Lung (tissue), 13 donors: ENCODE results near the gene FDXACB1. TPM values are rescaled to one million over a fixed set of nuclear protein-coding genes. Genes with fewer than 3 reads are reported as not detected.

Source experiments
- ATAC-seq: fragments of 200-7000 bp; cut with Tn5 transposase; one replicate; pipeline ENCODE4 v1.9.1; 2020; ENCODE audit warnings: moderate number of reproducible peaks; ENCODE audit not compliant: insufficient read depth, low FRiP score
- DNase-seq, 3 donors: peaks; one replicate each; pipeline ENCODE4 v3.0.0-alpha.2; 2013 to 2017
- H3K27ac ChIP-seq, 2 donors: one replicate each; pipeline ENCODE4 v1.5.1; 2013; ENCODE audit warnings: mild to moderate bottlenecking in 2 of 2, moderate library complexity in 2 of 2, control low read depth in 1 of 2, inconsistent platforms in 1 of 2, low read depth in 1 of 2, low read length in 1 of 2
- H3K27me3 ChIP-seq, 3 donors: one replicate each; pipeline ENCODE4 v1.5.1; 2013; ENCODE audit warnings: low read length in 2 of 3; ENCODE audit not compliant: control insufficient read depth in 3 of 3, insufficient read depth in 3 of 3
- H3K36me3 ChIP-seq, 4 donors: one replicate each; pipeline ENCODE4 v1.5.1; 2013; ENCODE audit warnings: low read length in 4 of 4, mild to moderate bottlenecking in 1 of 4, moderate library complexity in 1 of 4; ENCODE audit not compliant: control insufficient read depth in 4 of 4, insufficient read depth in 4 of 4
- H3K4me1 ChIP-seq, 5 donors: one replicate each; pipeline ENCODE4 v1.5.1; 2013; ENCODE audit warnings: low read length in 5 of 5, mild to moderate bottlenecking in 2 of 5, moderate library complexity in 1 of 5; ENCODE audit not compliant: control insufficient read depth in 5 of 5, insufficient read depth in 5 of 5
- H3K4me3 ChIP-seq: one replicate; pipeline ENCODE4 v1.5.1; 2013; ENCODE audit warnings: mild to moderate bottlenecking, control low read depth, moderate library complexity
- H3K9ac ChIP-seq, 2 donors: one replicate each; pipeline ENCODE4 v1.5.1; 2013; ENCODE audit warnings: low read length in 2 of 2, control low read depth in 1 of 2; ENCODE audit not compliant: insufficient read depth in 1 of 2
- H3K9me3 ChIP-seq, 4 donors: one replicate each; pipeline ENCODE4 v1.5.1; 2013; ENCODE audit warnings: low read length in 3 of 4, mild to moderate bottlenecking in 1 of 4, moderate library complexity in 1 of 4; ENCODE audit not compliant: control insufficient read depth in 4 of 4, insufficient read depth in 3 of 4
- CTCF ChIP-seq: IDR thresholded peaks from 2 replicates; pipeline ENCODE4 v1.5.1; 2012; ENCODE audit warnings: mild to moderate bottlenecking; ENCODE audit errors: control extremely low read depth, extremely low read depth
- WGBS, 2 donors: extraction: QIAGEN DNeasy Blood & Tissue Kit; methylation state at CpG; one replicate each; pipeline ENCODE4 v1.1.7; 2013; 5-methylcytosine and 5-hydroxymethylcytosine counted together
- polyA plus RNA-seq, 2 donors: library from polyadenylated mRNA; stranded (reverse); fragments of 200-250 nt; gene quantifications; one replicate each; pipeline ENCODE4 v1.2.1, GENCODE V29; 2013
- small RNA-seq: library from RNA; depleted of rRNA; stranded (forward); fragments of <200 nt; gene quantifications from one replicate; pipeline ENCODE3, GENCODE V24; 2014; ENCODE audit warnings: low replicate concordance
- total RNA-seq, 2 donors: library from RNA; depleted of rRNA in 1 of 2; stranded (reverse); fragments of >200 nt in 1 of 2; gene quantifications; one replicate each; pipeline ENCODE4 v1.2.1, GENCODE V29; 2014 to 2021
- donor health status: control.
- donor health status: control.
- donor health status: Bipolar disorder and iron deficiency.
- donor health status: healthy.
- donor health status: DM: yes; HTN: yes; CAD: no.

Gene FDXACB1
- total and polyA plus RNA-seq, 4 donors = 2.2 to 2.7 (median 2.4) TPM

GRCh38 chr11:111829185-111829968, 49.6 kb downstream of the FDXACB1 start:
- DNase-seq (no peak), ATAC-seq (no peak)
- peaks cover 0 to 2% (median 0%) of the 10 kb centered on the region in 5 donors for H3K4me1 ChIP-seq
- H3K4me3 ChIP-seq = no peak overlapping the region
- no peak for TF ChIP-seq CTCF
- H3K27ac ChIP-seq = no peak overlapping the region
- WGBS, 2 donors = 86 to 97% methylated on average over 5 of the region's 5 CpGs
- H3K9me3 ChIP-seq = no peaks in the 10 kb centered on the region
- H3K36me3 ChIP-seq = peaks cover 0 to 11% (median 3%) of the 10 kb centered on the region in 4 donors
- H3K9ac ChIP-seq = no peak overlapping the region
- H3K27me3 ChIP-seq = no peaks in the 10 kb centered on the region

- no peak for TF ChIP-seq CTCF
- WGBS, 2 donors = 92 to 97% methylated on average over 2 of the region's 2 CpGs
- DNase-seq (no peak), ATAC-seq (no peak)
- no peaks in the 10 kb centered on the region for H3K27me3 ChIP-seq
- H3K9me3 ChIP-seq = no peaks in the 10 kb centered on the region
- no peak overlapping the region for H3K4me3 ChIP-seq
- H3K4me1 ChIP-seq = peaks cover 0 to 3% (median 0%) of the 10 kb centered on the region in 5 donors
- H3K9ac ChIP-seq = no peak overlapping the region
- H3K27ac ChIP-seq = no peak overlapping the region
- H3K36me3 ChIP-seq = peaks cover 0 to 8% (median 3%) of the 10 kb centered on the region in 4 donors
Measured at GRCh38 chr11:111826322-111826950, 52.5 kb downstream of the FDXACB1 start.

Small RNA genes lying within 50 kb of the gene (small RNA-seq; reads per million reads assigned to genes)
- gene C11orf52 (not detected), gene GNG5P3 (not detected), gene RNA5SP351 (not detected), gene RPL37AP8 (not detected)

Other genes starting within 250 kb of the FDXACB1 start
- 10 to 100 TPM; 30.0 to 71.5 TPM for gene PPP2R1B, start 112.8 kb downstream of the FDXACB1 start, total RNA-seq
- gene PPP2R1B, start 112.8 kb downstream of the FDXACB1 start, polyA plus RNA-seq = 10 to 100 TPM in 1 of 2 donors, 1 to 10 TPM in 1; 8.3 to 10.9 TPM
- gene ALG9, start 7.6 kb downstream of the FDXACB1 start, total RNA-seq = 10 to 100 TPM; 24.7 to 43.4 TPM
- gene ALG9, start 7.6 kb downstream of the FDXACB1 start, polyA plus RNA-seq = 10 to 100 TPM; 11.4 to 27.2 TPM
- gene CFAP68, start 376 bp upstream of the FDXACB1 start, total RNA-seq = 10 to 100 TPM; 17.5 to 27.4 TPM
- gene CFAP68, start 376 bp upstream of the FDXACB1 start, polyA plus RNA-seq = 10 to 100 TPM; 15.2 to 49.0 TPM
- gene CRYAB, start 32.6 kb upstream of the FDXACB1 start, total RNA-seq = 10 to 100 TPM; 12.0 to 60.8 TPM
- gene CRYAB, start 32.6 kb upstream of the FDXACB1 start, polyA plus RNA-seq = 10 to 100 TPM; 60.8 to 73.0 TPM
- gene HSPB2, start 33.6 kb upstream of the FDXACB1 start, total RNA-seq = 1 to 10 TPM in 1 of 2 donors, under 1 TPM in 1; 0.65 to 4.8 TPM
- 1 to 10 TPM; 2.9 to 5.4 TPM for gene HSPB2, start 33.6 kb upstream of the FDXACB1 start, polyA plus RNA-seq
- gene C11orf52, start 39.7 kb upstream of the FDXACB1 start, total RNA-seq = 10 to 100 TPM; 11.1 to 16.0 TPM
- 10 to 100 TPM; 14.6 to 20.4 TPM for gene C11orf52, start 39.7 kb upstream of the FDXACB1 start, polyA plus RNA-seq
- gene DIXDC1, start 58.2 kb upstream of the FDXACB1 start, total RNA-seq = 10 to 100 TPM; 17.2 to 32.1 TPM
- gene DIXDC1, start 58.2 kb upstream of the FDXACB1 start, polyA plus RNA-seq = 1 to 10 TPM; 3.1 to 3.9 TPM
- gene DLAT, start 146.2 kb upstream of the FDXACB1 start, total RNA-seq = 10 to 100 TPM; 31.9 to 32.9 TPM
- gene DLAT, start 146.2 kb upstream of the FDXACB1 start, polyA plus RNA-seq = 10 to 100 TPM; 12.0 to 21.1 TPM
- 10 to 100 TPM; 12.2 to 14.5 TPM for gene PIH1D2, start 194.9 kb upstream of the FDXACB1 start, total RNA-seq
- gene PIH1D2, start 194.9 kb upstream of the FDXACB1 start, polyA plus RNA-seq = 1 to 10 TPM; 5.1 to 7.8 TPM
- 10 to 100 TPM; 13.8 to 24.4 TPM for gene NKAPD1, start 195.1 kb upstream of the FDXACB1 start, total RNA-seq
- gene NKAPD1, start 195.1 kb upstream of the FDXACB1 start, polyA plus RNA-seq = 10 to 100 TPM; 12.4 to 13.4 TPM
- gene TIMM8B, start 207.6 kb upstream of the FDXACB1 start, total RNA-seq = 10 to 100 TPM; 33.9 to 53.3 TPM
- gene TIMM8B, start 207.6 kb upstream of the FDXACB1 start, polyA plus RNA-seq = 100 to 1,000 TPM; 119 to 137 TPM
- gene SDHD, start 207.7 kb upstream of the FDXACB1 start, total RNA-seq = 100 to 1,000 TPM in 1 of 2 donors, 10 to 100 TPM in 1; 91.6 to 164 TPM
- gene SDHD, start 207.7 kb upstream of the FDXACB1 start, polyA plus RNA-seq = 100 to 1,000 TPM in 1 of 2 donors, 10 to 100 TPM in 1; 85.5 to 117 TPM